HepG2 (cell line): ENCODE results near the gene AMD1. TPM values are rescaled to one million over a fixed set of nuclear protein-coding genes. Genes with fewer than 3 reads are reported as not detected.

ENCODE experiments used
- EED ChIP-seq: sonication (generic); formaldehyde crosslinking; IDR thresholded peaks from 2 replicates; pipeline ENCODE4 v1.5.0; 2020; ENCODE audit warnings: mild to moderate bottlenecking, missing genetic modification reagents
- ELF1 ChIP-seq: sonication (generic); formaldehyde crosslinking; IDR thresholded peaks from 2 replicates; pipeline ENCODE4 v1.4.0; 2020; ENCODE audit warnings: missing genetic modification reagents
- HDAC2 ChIP-seq: sonication (generic); formaldehyde crosslinking; IDR thresholded peaks from 2 replicates; pipeline ENCODE4 v1.4.0; 2020; ENCODE audit warnings: missing genetic modification reagents
- HHEX ChIP-seq: IDR thresholded peaks from 2 replicates; pipeline ENCODE4 v1.6.1; 2016; ENCODE audit warnings: control low read depth
- HNF4A ChIP-seq: sonication (generic); formaldehyde crosslinking; IDR thresholded peaks from 2 replicates; pipeline ENCODE4 v1.4.0; 2020; ENCODE audit warnings: missing genetic modification reagents
- ISL2 ChIP-seq: sonication (generic); formaldehyde crosslinking; IDR thresholded peaks from 2 replicates; pipeline ENCODE4 v1.5.0; 2020; ENCODE audit warnings: missing genetic modification reagents
- JUN ChIP-seq: sonication (generic); formaldehyde crosslinking; IDR thresholded peaks from 2 replicates; pipeline ENCODE4 v1.4.0; 2020; ENCODE audit warnings: mild to moderate bottlenecking, missing genetic modification reagents
- MAFG ChIP-seq: sonication (generic); formaldehyde crosslinking; IDR thresholded peaks from 2 replicates; pipeline ENCODE4 v1.5.1; 2020; ENCODE audit warnings: mild to moderate bottlenecking, missing genetic modification reagents
- MLXIP ChIP-seq: sonication (generic); formaldehyde crosslinking; IDR thresholded peaks from 2 replicates; pipeline ENCODE4 v1.9.0; 2021; ENCODE audit warnings: missing genetic modification reagents, borderline replicate concordance
- SUZ12 ChIP-seq: fragments of 150-350 bp; IDR thresholded peaks from 2 replicates; pipeline ENCODE4 v1.6.1; 2014; ENCODE audit warnings: low read depth, low read length
- TAF1 ChIP-seq: sonication (generic); formaldehyde crosslinking; IDR thresholded peaks from 2 replicates; pipeline ENCODE4 v1.4.0; 2020; ENCODE audit warnings: missing genetic modification reagents
- THAP11 ChIP-seq: IDR thresholded peaks from 2 replicates; pipeline ENCODE4 v1.6.1; 2016; ENCODE audit warnings: missing biosample characterization, missing genetic modification reagents
- ZBTB3 ChIP-seq: sonication (generic); formaldehyde crosslinking; IDR thresholded peaks from 2 replicates; pipeline ENCODE4 v1.4.0; 2020; ENCODE audit warnings: low read depth, mild to moderate bottlenecking, moderate library complexity, missing genetic modification reagents, borderline replicate concordance
- ZBTB8A ChIP-seq: sonication (generic); formaldehyde crosslinking; IDR thresholded peaks from 2 replicates; pipeline ENCODE4 v1.4.0; 2020; ENCODE audit warnings: mild to moderate bottlenecking, low read depth, missing genetic modification reagents, borderline replicate concordance
- ZNF260 ChIP-seq: sonication (generic); formaldehyde crosslinking; IDR thresholded peaks from 2 replicates; pipeline ENCODE4 v1.4.0; 2020; ENCODE audit warnings: missing genetic modification reagents, low read depth, mild to moderate bottlenecking, borderline replicate concordance
- ZNF547 ChIP-seq: sonication (generic); formaldehyde crosslinking; IDR thresholded peaks from 2 replicates; pipeline ENCODE4 v1.5.1; 2020; ENCODE audit warnings: mild to moderate bottlenecking, missing genetic modification reagents
- ZNF619 ChIP-seq: sonication (generic); formaldehyde crosslinking; IDR thresholded peaks from 2 replicates; pipeline ENCODE4 v1.4.0; 2020; ENCODE audit warnings: mild to moderate bottlenecking, missing genetic modification reagents
- ZNF878 ChIP-seq: sonication (generic); formaldehyde crosslinking; IDR thresholded peaks from 2 replicates; pipeline ENCODE4 v1.8.1; 2023; ENCODE audit warnings: mild to moderate bottlenecking, missing genetic modification reagents, moderate library complexity
- ZSCAN22 ChIP-seq: sonication (generic); formaldehyde crosslinking; IDR thresholded peaks from 2 replicates; pipeline ENCODE4 v1.4.0; 2020; ENCODE audit warnings: mild to moderate bottlenecking, missing genetic modification reagents
- ZUFSP ChIP-seq: sonication (generic); formaldehyde crosslinking; IDR thresholded peaks from 2 replicates; pipeline ENCODE4 v1.9.0; 2021; ENCODE audit warnings: missing genetic modification reagents, mild to moderate bottlenecking, borderline replicate concordance
- polyA plus RNA-seq, 8 experiments: library from polyadenylated mRNA; depleted of rRNA in 3 of 8; stranded (reverse) in 7 of 8; unstranded in 1 of 8; fragments of >200 nt; fragmentation: Illumina TruSeq in 4 of 8; extraction: Trizol in 4 of 8; gene quantifications; 2 replicates each; pipeline versions ENCODE4 v1.2.1 to v1.2.3, GENCODE V29; 2011 to 2016; ENCODE audit warnings: low read depth in 4 of 8, missing spikeins in 1 of 8, mixed read lengths in 1 of 8; ENCODE audit not compliant: insufficient read depth in 1 of 8
- total RNA-seq, 5 experiments: library from RNA; depleted of rRNA; stranded (reverse); fragments of >200 nt; fragmentation: Illumina TruSeq; extraction: Trizol; gene quantifications; 2 replicates each; pipeline ENCODE4 v1.2.3, GENCODE V29; 2016; ENCODE audit warnings: low read depth in 1 of 5
- TF ChIP-seq, protein P1 (sequence below): sonication (generic); formaldehyde crosslinking; IDR thresholded peaks from 2 replicates; pipeline ENCODE4 v1.4.0; 2020; ENCODE audit warnings: missing genetic modification reagents, borderline replicate concordance
- TF ChIP-seq, protein P2 (sequence below): sonication (generic); formaldehyde crosslinking; IDR thresholded peaks from 2 replicates; pipeline ENCODE4 v1.4.0; 2020; ENCODE audit warnings: mild to moderate bottlenecking, missing genetic modification reagents

The AMD1 gene
- total and polyA plus RNA-seq, 2 of the 13 experiments (the other 11 are each of a cell fraction or from before 2014, with no cell fraction given) = 108 to 123 TPM

GRCh38 chr6:110873981-110874879 is at the start of gene AMD1 (continued):
- TF ChIP-seq, protein P1, sequence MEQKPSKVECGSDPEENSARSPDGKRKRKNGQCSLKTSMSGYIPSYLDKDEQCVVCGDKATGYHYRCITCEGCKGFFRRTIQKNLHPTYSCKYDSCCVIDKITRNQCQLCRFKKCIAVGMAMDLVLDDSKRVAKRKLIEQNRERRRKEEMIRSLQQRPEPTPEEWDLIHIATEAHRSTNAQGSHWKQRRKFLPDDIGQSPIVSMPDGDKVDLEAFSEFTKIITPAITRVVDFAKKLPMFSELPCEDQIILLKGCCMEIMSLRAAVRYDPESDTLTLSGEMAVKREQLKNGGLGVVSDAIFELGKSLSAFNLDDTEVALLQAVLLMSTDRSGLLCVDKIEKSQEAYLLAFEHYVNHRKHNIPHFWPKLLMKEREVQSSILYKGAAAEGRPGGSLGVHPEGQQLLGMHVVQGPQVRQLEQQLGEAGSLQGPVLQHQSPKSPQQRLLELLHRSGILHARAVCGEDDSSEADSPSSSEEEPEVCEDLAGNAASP (CRISPR knock-in tag) = peak; percentile 39; the same call in 1 of the 2 replicates
- no peak for TF ChIP-seq ZUFSP (CRISPR knock-in tag)
- no peak; the same call in 1 of the 2 replicates for TF ChIP-seq ISL2
- TF ChIP-seq MLXIP (CRISPR knock-in tag) = no peak
- TF ChIP-seq, protein P2, sequence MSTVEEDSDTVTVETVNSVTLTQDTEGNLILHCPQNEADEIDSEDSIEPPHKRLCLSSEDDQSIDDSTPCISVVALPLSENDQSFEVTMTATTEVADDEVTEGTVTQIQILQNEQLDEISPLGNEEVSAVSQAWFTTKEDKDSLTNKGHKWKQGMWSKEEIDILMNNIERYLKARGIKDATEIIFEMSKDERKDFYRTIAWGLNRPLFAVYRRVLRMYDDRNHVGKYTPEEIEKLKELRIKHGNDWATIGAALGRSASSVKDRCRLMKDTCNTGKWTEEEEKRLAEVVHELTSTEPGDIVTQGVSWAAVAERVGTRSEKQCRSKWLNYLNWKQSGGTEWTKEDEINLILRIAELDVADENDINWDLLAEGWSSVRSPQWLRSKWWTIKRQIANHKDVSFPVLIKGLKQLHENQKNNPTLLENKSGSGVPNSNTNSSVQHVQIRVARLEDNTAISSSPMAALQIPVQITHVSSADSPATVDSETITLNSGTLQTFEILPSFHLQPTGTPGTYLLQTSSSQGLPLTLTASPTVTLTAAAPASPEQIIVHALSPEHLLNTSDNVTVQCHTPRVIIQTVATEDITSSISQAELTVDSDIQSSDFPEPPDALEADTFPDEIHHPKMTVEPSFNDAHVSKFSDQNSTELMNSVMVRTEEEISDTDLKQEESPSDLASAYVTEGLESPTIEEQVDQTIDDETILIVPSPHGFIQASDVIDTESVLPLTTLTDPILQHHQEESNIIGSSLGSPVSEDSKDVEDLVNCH (CRISPR knock-in tag) = no peak
- no peak for TF ChIP-seq ZNF260 (CRISPR knock-in tag)
- no peak for TF ChIP-seq HHEX (CRISPR knock-in tag)
- TF ChIP-seq HDAC2 (CRISPR knock-in tag) = peak; percentile 69; the same call in 1 of the 2 replicates
- TF ChIP-seq SUZ12 = no peak
- no peak for TF ChIP-seq HNF4A
- no peak for TF ChIP-seq MAFG (CRISPR knock-in tag)
- TF ChIP-seq ZSCAN22 (CRISPR knock-in tag) = no peak
- no peak for TF ChIP-seq JUN (CRISPR knock-in tag)
- peak; percentile 83 for TF ChIP-seq THAP11 (CRISPR knock-in tag)
- TF ChIP-seq ZNF547 = peak; percentile 39; the same call in 1 of the 2 replicates
- peak; percentile 75 for TF ChIP-seq ELF1 (CRISPR knock-in tag)
- TF ChIP-seq ZBTB8A = 0 out of 2 replicates have a peak, but pooled peaks have one; percentile 10
- TF ChIP-seq TAF1 = peak; percentile 96
- TF ChIP-seq EED (CRISPR knock-in tag) = no peak
- peak; percentile 51; the same call in 1 of the 2 replicates for TF ChIP-seq ZNF878 (CRISPR knock-in tag)
- TF ChIP-seq ZBTB3 (CRISPR knock-in tag) = no peak
- no peak for TF ChIP-seq ZNF619 (CRISPR knock-in tag)
